Psoas muscle (tissue), 8 donors: ENCODE measurements around the gene PRKD2. TPM values are rescaled to one million over a fixed set of nuclear protein-coding genes. Genes with fewer than 3 reads are reported as not detected.

ENCODE experiments used
- ATAC-seq, 4 donors: fragments of 200-7000 bp; cut with Tn5 transposase; one replicate each; pipeline ENCODE4 v1.9.1; 2020; ENCODE audit warnings: moderate library complexity in 3 of 4, mild to moderate bottlenecking in 2 of 4
- DNase-seq, 2 donors: peaks; one replicate each; pipeline ENCODE4 v3.0.0-alpha.2; 2020
- H3K27ac ChIP-seq: fragments of 200-600 bp; one replicate; pipeline ENCODE4 v1.8.0; 2022
- H3K27me3 ChIP-seq, 3 donors: fragments of 200-600 bp in 1 of 3; one replicate each; pipeline versions ENCODE4 v1.6.1 to v1.8.0; 2013 to 2022; ENCODE audit warnings: low read length in 2 of 3, mild to moderate bottlenecking in 2 of 3, moderate library complexity in 1 of 3; ENCODE audit not compliant: insufficient read depth in 3 of 3
- H3K36me3 ChIP-seq, 2 donors: fragments of 200-600 bp in 1 of 2; one replicate each; pipeline versions ENCODE4 v1.6.1 to v1.8.0; 2013 to 2022; ENCODE audit warnings: low read depth in 1 of 2, mild to moderate bottlenecking in 1 of 2, moderate library complexity in 1 of 2; ENCODE audit not compliant: insufficient read depth in 1 of 2
- H3K4me1 ChIP-seq: fragments of 200-600 bp; one replicate; pipeline ENCODE4 v1.8.0; 2022
- H3K4me3 ChIP-seq: fragments of 200-600 bp; one replicate; pipeline ENCODE4 v1.8.0; 2022; ENCODE audit warnings: mild to moderate bottlenecking
- H3K9me3 ChIP-seq: fragments of 200-600 bp; one replicate; pipeline ENCODE4 v1.8.0; 2022
- CTCF ChIP-seq: fragments of 200-600 bp; IDR thresholded peaks from one replicate; pipeline ENCODE4 v1.8.0; 2022; ENCODE audit warnings: antibody characterized with exemption
- WGBS, 3 donors: extraction: QIAGEN DNeasy Blood & Tissue Kit; methylation state at CpG; one replicate each; pipeline versions ENCODE4 v1.1.6 to v1.1.7; 2013; 5-methylcytosine and 5-hydroxymethylcytosine counted together
- intact Hi-C, 2 donors: fragments of 100-400 bp; cut with DNase I; formaldehyde crosslinking; loops; one replicate each; pipeline versions ENCODE4 v1.11.0 to v1.14.2; 2022
- polyA plus RNA-seq, 3 donors: library from polyadenylated mRNA; stranded (reverse); fragments of 200-250 nt; gene quantifications; one replicate each; pipeline ENCODE4 v1.2.3, GENCODE V29; 2013
- total RNA-seq, 4 donors: library from RNA; stranded (reverse); fragmentation: NEBNext Ultra II Directional in 2 of 4; extraction: Animal tissue kit (Norgen Biotek cat#: 25700) in 2 of 4; gene quantifications; one replicate each; pipeline versions ENCODE4 v1.2.1 to v1.2.4, GENCODE V29; 2021 to 2023
- donor health status: healthy with polysubstance abuse.
- donor health status: DM: no; HTN: no; CAD: no; lungs with moderate emphysema.
- donor health status: Bipolar disorder and iron deficiency.
- donor health status: healthy.
- donor health status: DM: yes; HTN: yes; CAD: no.
- donor health status: DM: no; HTN: no; CAD: no.
- donor health status: DM: no; HTN: no; CAD: no.
- donor health status: DM: yes; HTN: yes; CAD: no.

PRKD2 gene
- total and polyA plus RNA-seq, 7 donors = 4.0 to 9.1 (median 6.9) TPM

- ATAC-seq (no peak), DNase-seq (no peak)
- Histone ChIP-seq H3K4me1 (no peaks in the 10 kb centered on the region), H3K36me3 (peaks cover 6 to 92% of the 10 kb centered on the region in 2 donors), H3K27me3 (no peaks in the 10 kb centered on the region), H3K4me3 (no peak overlapping the region), H3K9me3 (no peaks in the 10 kb centered on the region), H3K27ac (no peak overlapping the region)
- WGBS, 3 donors = 46 to 52% (median 48%) methylated on average over 2 of the region's 2 CpGs
- intact Hi-C loops = no loop called here
- no peak for TF ChIP-seq CTCF
These were observed 25.8 kb downstream of the PRKD2 start for GRCh38 chr19:46691104-46691503.

GRCh38 chr19:46689358-46689757 lies 27.6 kb downstream of the PRKD2 start:
- no peak for ATAC-seq
- Histone ChIP-seq H3K9me3 (no peaks in the 10 kb centered on the region), H3K27me3 (no peaks in the 10 kb centered on the region), H3K27ac (no peak overlapping the region), H3K4me1 (no peaks in the 10 kb centered on the region), H3K36me3 (peaks cover 6 to 97% of the 10 kb centered on the region in 2 donors), H3K4me3 (no peak overlapping the region)
- TF ChIP-seq CTCF = no peak
- intact Hi-C loops = no loop called here
- no peak for DNase-seq
- 95 to 98% (median 96%) methylated on average over 14 of the region's 14 CpGs for WGBS, 3 donors

GRCh38 chr19:46687438-46688145 lies 29.3 kb downstream of the PRKD2 start:
- no peaks in the 10 kb centered on the region for H3K4me1 ChIP-seq
- H3K27ac ChIP-seq = no peak overlapping the region
- no peak for DNase-seq
- intact Hi-C loops = no loop called here
- peaks cover 3 to 90% of the 10 kb centered on the region in 2 donors for H3K36me3 ChIP-seq
- H3K9me3 ChIP-seq = no peaks in the 10 kb centered on the region
- no peaks in the 10 kb centered on the region for H3K27me3 ChIP-seq
- no peak for TF ChIP-seq CTCF
- ATAC-seq = no peak
- no peak overlapping the region for H3K4me3 ChIP-seq
- 89 to 96% (median 96%) methylated on average over 6 of the region's 6 CpGs for WGBS, 3 donors

GRCh38 chr19:46685189-46685588 lies 31.7 kb downstream of the PRKD2 start:
- intact Hi-C loops = no loop called here
- no peak overlapping the region for H3K27ac ChIP-seq
- peaks cover 3 to 85% of the 10 kb centered on the region in 2 donors for H3K36me3 ChIP-seq
- H3K27me3 ChIP-seq = no peaks in the 10 kb centered on the region
- ATAC-seq = no peak
- WGBS, 3 donors = 60 to 74% (median 69%) methylated on average over 3 of the region's 3 CpGs
- TF ChIP-seq CTCF = no peak
- no peaks in the 10 kb centered on the region for H3K9me3 ChIP-seq
- no peaks in the 10 kb centered on the region for H3K4me1 ChIP-seq
- H3K4me3 ChIP-seq = no peak overlapping the region
- no peak for DNase-seq
